CD4-positive, CD25-positive, alpha-beta regulatory T cell (primary cell): Measurements from ENCODE around the gene FHIP2A. TPM values are rescaled to one million over a fixed set of nuclear protein-coding genes. Genes with fewer than 3 reads are reported as not detected.

ENCODE experiments used
- ATAC-seq, 2 donors: fragments of 150-1000 bp; cut with Tn5 transposase; one replicate each; pipeline ENCODE4 v1.10.0; 2021; ENCODE audit warnings: low read depth in 2 of 2, moderate number of reproducible peaks in 2 of 2, moderate library complexity in 1 of 2
- DNase-seq, 3 donors: peaks; one replicate each; pipeline versions ENCODE4 v3.0.0 to v3.0.0-alpha.2; 2012 to 2022; ENCODE audit warnings: mixed read lengths in 1 of 3
- H3K27ac ChIP-seq: one replicate; pipeline ENCODE4 v1.7.0; 2013; ENCODE audit warnings: mild to moderate bottlenecking, low read length; ENCODE audit not compliant: insufficient read depth, poor library complexity, severe bottlenecking
- H3K27me3 ChIP-seq: one replicate; pipeline ENCODE4 v1.7.0; 2013; ENCODE audit warnings: low read length; ENCODE audit not compliant: control insufficient read depth, insufficient read depth
- H3K36me3 ChIP-seq: one replicate; pipeline ENCODE4 v1.7.0; 2013; ENCODE audit warnings: mild to moderate bottlenecking, low read length, moderate library complexity; ENCODE audit not compliant: control insufficient read depth, insufficient read depth
- H3K4me1 ChIP-seq: 2 replicates; pipeline ENCODE4 v1.7.0; 2013; ENCODE audit warnings: mild to moderate bottlenecking, low read length; ENCODE audit not compliant: insufficient read depth, control insufficient read depth, poor library complexity, severe bottlenecking
- H3K4me3 ChIP-seq: one replicate; pipeline ENCODE4 v1.7.0; 2013; ENCODE audit warnings: low read depth, mild to moderate bottlenecking, low read length, moderate library complexity
- H3K9me3 ChIP-seq, 2 experiments: 1 replicate in 1 of 2; 2 replicates in 1 of 2; pipeline ENCODE4 v1.7.0; 2013; ENCODE audit warnings: low read length in 2 of 2, mild to moderate bottlenecking in 1 of 2, moderate library complexity in 1 of 2; ENCODE audit not compliant: control insufficient read depth in 2 of 2
- H3K27ac Mint-ChIP-seq, 3 donors: one replicate each; pipeline ENCODE4 v1.8.0; 2020 to 2022; ENCODE audit warnings: mild to moderate bottlenecking in 3 of 3, mixed read lengths in 3 of 3, moderate library complexity in 2 of 3
- H3K27me3 Mint-ChIP-seq: one replicate; pipeline ENCODE4 v1.8.0; 2022; ENCODE audit warnings: mild to moderate bottlenecking, mixed read lengths
- H3K36me3 Mint-ChIP-seq: one replicate; pipeline ENCODE4 v1.8.0; 2020; ENCODE audit warnings: mixed read lengths
- H3K4me1 Mint-ChIP-seq, 4 donors: one replicate each; pipeline ENCODE4 v1.8.0; 2020 to 2022; ENCODE audit warnings: mixed read lengths in 4 of 4, mild to moderate bottlenecking in 1 of 4
- H3K4me3 Mint-ChIP-seq, 4 donors: one replicate each; pipeline ENCODE4 v1.8.0; 2020 to 2022; ENCODE audit warnings: mild to moderate bottlenecking in 4 of 4, mixed read lengths in 4 of 4, moderate library complexity in 3 of 4
- H3K9me3 Mint-ChIP-seq, 7 donors: one replicate each; pipeline ENCODE4 v1.8.0; 2020 to 2022; ENCODE audit warnings: mixed read lengths in 7 of 7, mild to moderate bottlenecking in 3 of 7, moderate library complexity in 2 of 7
- polyA plus RNA-seq, 4 donors: library from polyadenylated mRNA; unstranded; fragments of 300-500 nt; fragmentation: Illumina TruSeq; gene quantifications; one replicate each; pipeline ENCODE4 v1.2.3, GENCODE V29; 2021
- total RNA-seq: library from RNA; stranded (reverse); gene quantifications from one replicate; pipeline ENCODE4 v1.2.3, GENCODE V29; 2022

FHIP2A gene
- total and polyA plus RNA-seq, 5 donors from 2014 or later, result 22.3 to 85.5 (median 31.7) TPM

DNA sequence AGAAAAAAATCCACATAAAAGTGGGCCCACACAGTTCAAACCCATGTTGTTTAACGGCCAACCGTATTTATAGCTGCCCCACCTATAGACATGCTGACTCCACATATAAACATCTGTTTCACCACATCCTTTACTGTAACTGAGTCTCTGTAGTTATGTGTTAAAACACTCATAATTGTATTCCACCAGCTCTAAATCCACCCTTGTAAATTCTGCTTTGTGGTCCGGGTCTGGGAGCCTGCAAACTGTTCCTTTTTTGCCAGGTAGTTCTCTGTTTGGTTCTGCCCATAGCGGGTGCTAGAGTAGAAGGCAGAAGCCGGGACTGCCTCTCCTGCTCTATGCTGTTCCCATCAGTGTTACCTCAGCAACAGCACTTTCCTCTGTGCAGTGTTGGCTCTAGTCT lies 20.2 kb upstream of the FHIP2A start:
- Mint-ChIP-seq H3K4me3 (peak overlapping the region; percentile 78 to 96 (median 86)), H3K9me3 (peaks cover 0 to 12% (median 5%) of the 10 kb centered on the region in 7 donors), H3K36me3 (peaks cover 21% of the 10 kb centered on the region), H3K27me3 (peaks cover 4% of the 10 kb centered on the region), H3K4me1 (peaks cover 21 to 62% (median 41%) of the 10 kb centered on the region in 4 donors), H3K27ac (peak overlapping the region; percentile 77 to 93 (median 79))
- H3K27me3 ChIP-seq, result no peaks in the 10 kb centered on the region
- H3K9me3 ChIP-seq, result no peaks in the 10 kb centered on the region
- peak overlapping the region; percentile 89 for H3K4me3 ChIP-seq
- peak in 2 of 3 donors; percentile 65 to 92 for DNase-seq
- peak overlapping the region; percentile 68 for H3K27ac ChIP-seq
- peak; percentile 92 to 93 for ATAC-seq
- peaks cover under 1% of the 10 kb centered on the region for H3K36me3 ChIP-seq
- peaks cover 40% of the 10 kb centered on the region for H3K4me1 ChIP-seq

DNA sequence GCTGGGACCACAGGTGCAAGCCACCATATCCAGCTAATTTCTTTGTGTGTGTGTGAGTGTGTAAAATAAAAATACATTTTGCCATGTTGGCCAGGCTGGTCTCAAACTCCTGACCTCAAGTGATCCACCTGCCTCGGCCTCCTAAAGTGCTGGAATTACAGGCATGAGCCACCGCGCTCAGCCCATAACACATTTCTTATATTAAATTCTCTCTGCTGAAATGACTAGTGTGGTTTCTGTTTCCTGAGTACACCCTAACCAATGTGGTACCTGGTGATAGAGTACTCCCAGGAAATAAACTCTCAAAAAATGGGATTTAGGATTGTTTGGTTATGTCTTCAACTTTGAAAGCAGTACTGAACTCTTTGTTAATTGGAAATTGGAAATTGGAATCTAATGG lies 19.4 kb upstream of the FHIP2A start:
- H3K9me3 Mint-ChIP-seq, result peaks cover 0 to 7% (median 4%) of the 10 kb centered on the region in 7 donors

GRCh38 chr10:114806562-114807391 lies 14.8 kb upstream of the FHIP2A start:
- Mint-ChIP-seq H3K4me1 (peaks cover 27 to 60% (median 47%) of the 10 kb centered on the region in 4 donors), H3K27ac (peak overlapping the region in 2 of 3 donors; percentile 7 to 57), H3K9me3 (peaks cover 0 to 5% (median 0%) of the 10 kb centered on the region in 7 donors), H3K36me3 (peaks cover 7% of the 10 kb centered on the region), H3K4me3 (peak overlapping the region in 1 of 4 donors; percentile 72), H3K27me3 (no peaks in the 10 kb centered on the region)
- H3K36me3 ChIP-seq, result no peaks in the 10 kb centered on the region
- no peak for DNase-seq
- H3K9me3 ChIP-seq, result no peaks in the 10 kb centered on the region
- no peak for ATAC-seq
- peaks cover 49% of the 10 kb centered on the region for H3K4me1 ChIP-seq
- H3K27ac ChIP-seq, result no peak overlapping the region
- H3K4me3 ChIP-seq, result no peak overlapping the region
- no peaks in the 10 kb centered on the region for H3K27me3 ChIP-seq

More for the DNA sequence above, 19.4 kb upstream of the FHIP2A start:
- H3K27me3 Mint-ChIP-seq, result peaks cover 4% of the 10 kb centered on the region
- H3K27me3 ChIP-seq, result no peaks in the 10 kb centered on the region
- no peak for ATAC-seq
- peak in 1 of 3 donors; percentile 36 for DNase-seq
- peaks cover 14 to 59% (median 41%) of the 10 kb centered on the region in 4 donors for H3K4me1 Mint-ChIP-seq
- H3K27ac ChIP-seq, result no peak overlapping the region
- no peaks in the 10 kb centered on the region for H3K36me3 ChIP-seq
- peak overlapping the region; percentile 61 to 96 (median 86) for H3K4me3 Mint-ChIP-seq
- peak overlapping the region; percentile 72 to 89 (median 77) for H3K27ac Mint-ChIP-seq
- H3K9me3 ChIP-seq, result no peaks in the 10 kb centered on the region
- peaks cover 40% of the 10 kb centered on the region for H3K4me1 ChIP-seq
- H3K4me3 ChIP-seq, result peak overlapping the region; percentile 89
- H3K36me3 Mint-ChIP-seq, result peaks cover 16% of the 10 kb centered on the region

- Mint-ChIP-seq H3K4me1 (peaks cover 28 to 56% (median 45%) of the 10 kb centered on the region in 4 donors), H3K9me3 (peaks cover 0 to 5% (median 0%) of the 10 kb centered on the region in 7 donors), H3K27ac (peak overlapping the region; percentile 15 to 84 (median 76)), H3K27me3 (no peaks in the 10 kb centered on the region), H3K4me3 (peak overlapping the region in 3 of 4 donors; percentile 1 to 75 (median 71)), H3K36me3 (peaks cover 7% of the 10 kb centered on the region)
- H3K36me3 ChIP-seq, result no peaks in the 10 kb centered on the region
- H3K9me3 ChIP-seq, result no peaks in the 10 kb centered on the region
- no peaks in the 10 kb centered on the region for H3K27me3 ChIP-seq
- peak in 1 of 2 donors; percentile 47 for ATAC-seq
- H3K4me3 ChIP-seq, result peak overlapping the region; percentile 56
- H3K27ac ChIP-seq, result peak overlapping the region; percentile 55
- peaks cover 39% of the 10 kb centered on the region for H3K4me1 ChIP-seq
- DNase-seq, result peak in 2 of 3 donors; percentile 40 to 61
Observed at GRCh38 chr10:114808982-114809381, 12.6 kb upstream of the FHIP2A start.

GRCh38 chr10:114810926-114811325 lies 10.7 kb upstream of the FHIP2A start:
- ATAC-seq (peak; percentile 58 to 68), DNase-seq (peak in 1 of 3 donors; percentile 83)
- Mint-ChIP-seq H3K27me3 (no peaks in the 10 kb centered on the region), H3K27ac (peak overlapping the region; percentile 80 to 89 (median 83)), H3K36me3 (peaks cover 3% of the 10 kb centered on the region), H3K4me1 (peaks cover 32 to 52% (median 42%) of the 10 kb centered on the region in 4 donors), H3K4me3 (peak overlapping the region; percentile 3 to 85 (median 70)), H3K9me3 (peaks cover 0 to 5% (median 0%) of the 10 kb centered on the region in 7 donors)
- Histone ChIP-seq H3K9me3 (no peaks in the 10 kb centered on the region), H3K4me1 (peaks cover 39% of the 10 kb centered on the region), H3K27me3 (no peaks in the 10 kb centered on the region), H3K36me3 (no peaks in the 10 kb centered on the region), H3K27ac (peak overlapping the region; percentile 61), H3K4me3 (peak overlapping the region; percentile 73)

DNA sequence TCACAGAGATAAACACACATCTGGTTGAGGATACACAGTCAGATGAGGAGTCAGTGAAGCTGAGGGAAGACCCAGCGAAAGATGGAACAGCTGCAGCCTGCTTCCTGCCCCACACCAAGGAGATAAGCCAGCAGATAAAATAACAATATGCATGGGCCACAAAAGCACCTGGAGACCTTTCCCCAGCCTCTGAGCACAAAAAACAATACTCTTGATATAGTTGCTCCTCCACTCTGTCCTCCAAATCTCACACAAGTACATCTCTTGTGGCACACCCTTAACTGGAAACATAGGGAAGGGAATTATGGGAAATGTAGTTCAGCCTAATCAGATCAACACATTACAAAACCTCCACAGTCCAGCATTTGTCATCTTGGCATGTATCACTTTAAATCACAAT lies 9.7 kb upstream of the FHIP2A start:
- Mint-ChIP-seq H3K4me3 (peak overlapping the region in 1 of 4 donors; percentile 24), H3K27ac (peak overlapping the region in 1 of 3 donors; percentile 27), H3K4me1 (peaks cover 32 to 46% (median 41%) of the 10 kb centered on the region in 4 donors), H3K9me3 (peaks cover 0 to 5% (median 0%) of the 10 kb centered on the region in 7 donors), H3K27me3 (no peaks in the 10 kb centered on the region), H3K36me3 (peaks cover 2% of the 10 kb centered on the region)
- Histone ChIP-seq H3K9me3 (no peaks in the 10 kb centered on the region), H3K4me1 (peaks cover 39% of the 10 kb centered on the region), H3K27me3 (no peaks in the 10 kb centered on the region), H3K36me3 (no peaks in the 10 kb centered on the region), H3K27ac (no peak overlapping the region), H3K4me3 (peak overlapping the region; percentile 22)
- DNase-seq (peak in 1 of 3 donors; percentile 51), ATAC-seq (no peak)

- H3K4me3 ChIP-seq, result no peak overlapping the region
- DNase-seq (no peak), ATAC-seq (no peak)
- no peaks in the 10 kb centered on the region for H3K36me3 ChIP-seq
- H3K27me3 ChIP-seq, result no peaks in the 10 kb centered on the region
- Mint-ChIP-seq H3K36me3 (no peaks in the 10 kb centered on the region), H3K4me3 (no peak overlapping the region), H3K27ac (no peak overlapping the region), H3K4me1 (peaks cover 22 to 41% (median 39%) of the 10 kb centered on the region in 4 donors), H3K27me3 (no peaks in the 10 kb centered on the region), H3K9me3 (peaks cover 0 to 1% (median 0%) of the 10 kb centered on the region in 7 donors)
- no peak overlapping the region for H3K27ac ChIP-seq
- H3K4me1 ChIP-seq, result peaks cover 25% of the 10 kb centered on the region
- no peaks in the 10 kb centered on the region for H3K9me3 ChIP-seq
Observed at GRCh38 chr10:114815791-114816190, 5.8 kb upstream of the FHIP2A start.
